Vagina (tissue), 2 donors: ENCODE measurements around the gene CASP10.

Experiments used
- POLR2A ChIP-seq, 2 donors: fragments of 450-650 bp; IDR thresholded peaks; one replicate each; pipeline ENCODE4 v1.6.1; 2017; ENCODE audit warnings: antibody characterized with exemption in 2 of 2, mild to moderate bottlenecking in 2 of 2, moderate library complexity in 2 of 2
- POLR2AphosphoS5 ChIP-seq, 2 donors: sonication (generic); formaldehyde crosslinking; IDR thresholded peaks; one replicate each; pipeline ENCODE4 v1.9.0; 2017; ENCODE audit warnings: antibody characterized with exemption in 2 of 2, mild to moderate bottlenecking in 2 of 2, low read depth in 1 of 2; ENCODE audit not compliant: insufficient read depth in 1 of 2
- TF ChIP-seq, protein P1 (sequence below), 3 experiments: fragments of 450-650 bp in 2 of 3; fragments of 200-600 bp in 1 of 3; sonication (generic) in 1 of 3; IDR thresholded peaks; one replicate each; pipeline ENCODE4 v1.5.1; 2017 to 2019; ENCODE audit warnings: antibody characterized with exemption in 3 of 3, mild to moderate bottlenecking in 2 of 3, moderate library complexity in 2 of 3

DNA sequence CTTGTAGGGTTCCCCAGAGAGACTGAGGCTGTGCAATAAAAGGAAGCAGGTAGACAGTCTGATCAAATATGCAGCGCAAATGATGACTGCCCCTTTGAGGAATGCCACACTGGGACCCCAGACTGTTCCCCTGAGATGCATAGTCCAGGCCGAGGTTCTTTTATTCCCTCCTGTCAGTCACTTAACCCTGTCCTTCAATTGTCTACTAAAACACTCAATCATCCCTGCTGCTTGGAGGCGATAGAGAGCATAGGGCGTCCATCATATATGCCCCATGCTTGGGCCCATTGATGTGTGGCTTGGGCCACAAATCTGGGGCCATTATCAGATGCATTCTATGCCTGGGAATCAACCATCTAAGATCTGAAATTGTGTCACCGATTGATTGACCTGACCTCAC, 61.9 kb downstream of the CASP10 start:
- TF ChIP-seq POLR2AphosphoS5 (IDR thresholded peaks at IDR 0.05; ENCODE audit: insufficient read depth in 1 of 2, low read depth in 1 of 2) (no peak), POLR2A (IDR thresholded peaks at IDR 0.05) (no peak)
- TF ChIP-seq, protein P1, sequence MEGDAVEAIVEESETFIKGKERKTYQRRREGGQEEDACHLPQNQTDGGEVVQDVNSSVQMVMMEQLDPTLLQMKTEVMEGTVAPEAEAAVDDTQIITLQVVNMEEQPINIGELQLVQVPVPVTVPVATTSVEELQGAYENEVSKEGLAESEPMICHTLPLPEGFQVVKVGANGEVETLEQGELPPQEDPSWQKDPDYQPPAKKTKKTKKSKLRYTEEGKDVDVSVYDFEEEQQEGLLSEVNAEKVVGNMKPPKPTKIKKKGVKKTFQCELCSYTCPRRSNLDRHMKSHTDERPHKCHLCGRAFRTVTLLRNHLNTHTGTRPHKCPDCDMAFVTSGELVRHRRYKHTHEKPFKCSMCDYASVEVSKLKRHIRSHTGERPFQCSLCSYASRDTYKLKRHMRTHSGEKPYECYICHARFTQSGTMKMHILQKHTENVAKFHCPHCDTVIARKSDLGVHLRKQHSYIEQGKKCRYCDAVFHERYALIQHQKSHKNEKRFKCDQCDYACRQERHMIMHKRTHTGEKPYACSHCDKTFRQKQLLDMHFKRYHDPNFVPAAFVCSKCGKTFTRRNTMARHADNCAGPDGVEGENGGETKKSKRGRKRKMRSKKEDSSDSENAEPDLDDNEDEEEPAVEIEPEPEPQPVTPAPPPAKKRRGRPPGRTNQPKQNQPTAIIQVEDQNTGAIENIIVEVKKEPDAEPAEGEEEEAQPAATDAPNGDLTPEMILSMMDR (IDR thresholded peaks at IDR 0.05): no peak
